Immature natural killer cell (primary cell): Measurements from ENCODE around the gene CHMP5. TPM values are rescaled to one million over a fixed set of nuclear protein-coding genes. Genes with fewer than 3 reads are reported as not detected.

Experiments
- DNase-seq, 3 donors: peaks; one replicate each; pipeline ENCODE4 v3.0.0; 2022; ENCODE audit warnings: mixed read lengths in 1 of 3
- H3K27ac Mint-ChIP-seq, 6 donors: one replicate each; pipeline ENCODE4 v1.8.0; 2020; ENCODE audit warnings: mixed read lengths in 6 of 6, mild to moderate bottlenecking in 5 of 6, inconsistent platforms in 4 of 6, moderate library complexity in 3 of 6
- H3K27me3 Mint-ChIP-seq, 3 donors: one replicate each; pipeline ENCODE4 v1.8.0; 2020 to 2021; ENCODE audit warnings: low read depth in 3 of 3, mild to moderate bottlenecking in 3 of 3, mixed read lengths in 3 of 3, moderate library complexity in 3 of 3, inconsistent platforms in 1 of 3
- H3K36me3 Mint-ChIP-seq, 3 donors: one replicate each; pipeline ENCODE4 v1.8.0; 2020; ENCODE audit warnings: mixed read lengths in 3 of 3, inconsistent platforms in 2 of 3, mild to moderate bottlenecking in 2 of 3
- H3K4me1 Mint-ChIP-seq, 2 donors: one replicate each; pipeline ENCODE4 v1.8.0; 2020; ENCODE audit warnings: inconsistent platforms in 2 of 2, mild to moderate bottlenecking in 2 of 2, mixed read lengths in 2 of 2, moderate library complexity in 1 of 2
- H3K4me3 Mint-ChIP-seq, 5 donors: one replicate each; pipeline ENCODE4 v1.8.0; 2020; ENCODE audit warnings: mild to moderate bottlenecking in 5 of 5, mixed read lengths in 5 of 5, inconsistent platforms in 3 of 5, moderate library complexity in 3 of 5
- H3K9me3 Mint-ChIP-seq, 6 donors: one replicate each; pipeline ENCODE4 v1.8.0; 2020; ENCODE audit warnings: mild to moderate bottlenecking in 6 of 6, mixed read lengths in 6 of 6, inconsistent platforms in 4 of 6, moderate library complexity in 3 of 6
- polyA plus RNA-seq, 3 donors: library from polyadenylated mRNA; unstranded; fragments of 300-500 nt; fragmentation: Illumina TruSeq; gene quantifications; one replicate each; pipeline ENCODE4 v1.2.3, GENCODE V29; 2021

Gene CHMP5
- polyA plus RNA-seq, 3 donors from 2014 or later: 44.0 to 66.2 (median 57.6) TPM

DNA sequence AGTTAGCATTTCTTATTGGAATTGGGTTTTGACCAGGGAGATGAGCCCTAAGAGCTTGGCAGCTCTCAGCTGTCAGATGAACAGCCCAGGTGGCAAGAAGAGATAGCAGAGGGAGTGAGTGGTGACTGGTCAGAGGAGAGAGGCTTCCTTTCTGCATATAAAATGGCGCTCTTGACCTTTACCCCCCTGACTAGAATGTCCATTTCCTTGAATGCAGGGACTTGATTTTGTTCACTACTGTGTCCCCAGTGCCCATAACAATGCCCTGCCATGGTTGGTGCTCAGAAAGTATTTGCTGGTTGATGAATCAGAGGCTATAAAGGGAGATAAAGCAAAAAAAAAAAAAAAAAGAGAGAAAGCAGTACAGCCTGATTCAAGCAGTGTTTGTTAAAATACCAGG lies 7.2 kb downstream of the CHMP5 start:
- Mint-ChIP-seq H3K27me3 (no peaks in the 10 kb centered on the region), H3K9me3 (no peaks in the 10 kb centered on the region), H3K4me1 (peaks cover 2 to 32% of the 10 kb centered on the region in 2 donors), H3K36me3 (peaks cover 21 to 46% (median 24%) of the 10 kb centered on the region in 3 donors), H3K4me3 (no peak overlapping the region), H3K27ac (no peak overlapping the region)
- no peak for DNase-seq

DNA sequence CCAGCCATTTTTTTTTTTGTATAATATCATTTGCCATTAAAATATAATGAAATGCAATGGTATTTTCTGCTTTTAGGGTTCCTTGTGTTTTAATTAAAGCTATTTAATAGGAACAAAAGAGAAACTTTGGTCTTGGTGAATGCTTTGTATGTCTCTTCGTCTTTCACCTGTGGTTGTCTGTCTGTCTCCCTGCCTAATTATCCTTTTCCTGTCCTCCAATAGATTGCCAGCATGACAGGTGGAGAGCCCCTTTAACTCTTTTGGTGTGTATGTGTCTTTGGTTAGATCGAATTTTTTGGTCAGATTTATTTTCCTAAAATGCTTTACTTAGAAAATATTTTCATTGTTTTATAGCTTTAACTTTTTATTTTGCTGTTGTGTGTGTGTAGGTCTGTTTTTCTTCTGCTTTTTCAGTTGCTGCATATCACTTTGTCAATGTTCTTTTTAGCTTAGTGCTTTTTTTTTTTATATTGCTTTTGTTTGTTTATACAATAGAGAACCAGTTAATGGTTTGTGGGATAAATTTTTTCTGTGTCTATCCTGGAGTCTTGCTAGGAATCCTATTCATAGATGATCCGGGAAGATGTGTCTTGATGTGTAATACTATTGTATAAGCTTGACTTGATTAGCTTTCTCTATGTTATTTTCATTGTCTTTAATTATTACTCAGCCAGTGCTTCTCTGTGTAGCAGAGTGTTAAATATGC lies 8.6 kb downstream of the CHMP5 start:
- H3K4me3 Mint-ChIP-seq: no peak overlapping the region
- H3K4me1 Mint-ChIP-seq: peaks cover 0 to 18% of the 10 kb centered on the region in 2 donors
- H3K9me3 Mint-ChIP-seq: no peaks in the 10 kb centered on the region
- H3K36me3 Mint-ChIP-seq: peaks cover 25 to 55% (median 37%) of the 10 kb centered on the region in 3 donors
- H3K27me3 Mint-ChIP-seq: no peaks in the 10 kb centered on the region
- DNase-seq: no peak
- H3K27ac Mint-ChIP-seq: peak overlapping the region in 3 of 6 donors; percentile 17 to 64 (median 18)

DNA sequence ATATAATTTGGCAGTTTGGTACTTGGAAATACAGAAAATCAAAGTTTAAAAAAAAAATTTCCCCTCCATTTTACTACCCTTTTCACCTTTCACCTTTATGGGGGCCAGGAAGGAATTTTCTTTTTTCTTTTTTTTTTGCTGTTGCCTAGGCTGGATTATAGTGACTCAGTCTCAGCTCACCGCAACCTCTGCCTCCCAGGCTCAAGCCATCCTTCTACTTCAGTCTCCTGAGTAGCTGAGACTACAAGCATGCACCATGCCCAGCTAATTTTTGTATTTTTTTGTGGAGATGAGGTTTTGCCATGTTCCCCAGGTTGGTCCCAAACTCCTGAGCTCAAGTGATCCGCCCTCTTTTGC lies 9.1 kb downstream of the CHMP5 start:
- DNase-seq: no peak
- H3K4me3 Mint-ChIP-seq: no peak overlapping the region
- peaks cover 0 to 18% of the 10 kb centered on the region in 2 donors for H3K4me1 Mint-ChIP-seq
- H3K27me3 Mint-ChIP-seq: no peaks in the 10 kb centered on the region
- H3K36me3 Mint-ChIP-seq: peaks cover 25 to 58% (median 40%) of the 10 kb centered on the region in 3 donors
- no peaks in the 10 kb centered on the region for H3K9me3 Mint-ChIP-seq
- H3K27ac Mint-ChIP-seq: peak overlapping the region in 1 of 6 donors; percentile 18

DNA sequence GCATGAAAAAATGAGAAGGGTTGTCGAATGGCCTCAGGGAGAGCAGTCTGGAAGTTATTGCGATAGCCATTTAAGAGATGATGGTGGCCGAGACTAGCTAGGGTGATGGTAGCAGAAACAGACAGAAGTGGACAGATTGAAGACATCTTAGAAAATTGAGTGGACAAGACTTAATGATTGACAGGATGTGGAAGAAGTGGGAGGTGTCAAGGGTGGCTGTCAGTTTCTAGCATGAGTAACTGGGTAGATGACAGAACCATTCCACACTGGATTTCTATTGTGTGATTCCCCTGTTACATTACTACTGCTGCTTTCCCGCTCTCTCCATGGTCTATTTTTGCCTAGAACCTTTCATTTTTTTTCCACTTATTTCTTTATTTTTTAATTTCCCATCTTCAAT lies 12.6 kb downstream of the CHMP5 start:
- Mint-ChIP-seq H3K27ac (peak overlapping the region in 2 of 6 donors; percentile 4 to 25), H3K27me3 (no peaks in the 10 kb centered on the region), H3K4me1 (peaks cover 0 to 9% of the 10 kb centered on the region in 2 donors), H3K9me3 (no peaks in the 10 kb centered on the region), H3K36me3 (peaks cover 24 to 68% (median 32%) of the 10 kb centered on the region in 3 donors), H3K4me3 (no peak overlapping the region)
- no peak for DNase-seq

DNA sequence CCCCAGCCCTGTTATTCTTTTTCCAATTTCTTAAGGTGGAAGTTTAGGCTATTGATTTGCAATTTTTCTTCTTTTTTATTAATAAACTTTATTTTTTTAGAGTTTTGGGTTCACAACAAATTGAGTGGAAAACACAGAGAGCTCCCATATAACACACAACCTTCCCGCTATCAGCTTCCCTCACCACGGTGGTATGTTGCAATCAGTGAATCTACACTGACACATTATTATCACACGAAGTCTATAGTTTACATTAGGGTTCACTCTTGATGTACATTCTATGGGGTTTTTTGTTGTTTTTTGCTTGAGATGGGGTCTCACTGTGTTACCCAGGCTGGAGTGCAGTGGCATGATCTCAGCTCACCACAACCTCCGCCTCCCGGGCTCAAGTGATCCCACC lies 20.7 kb downstream of the CHMP5 start:
- Mint-ChIP-seq H3K27ac (no peak overlapping the region), H3K27me3 (peaks cover 5 to 6% (median 6%) of the 10 kb centered on the region in 3 donors), H3K36me3 (peaks cover 3 to 29% (median 18%) of the 10 kb centered on the region in 3 donors), H3K4me1 (peaks cover 8 to 17% of the 10 kb centered on the region in 2 donors), H3K4me3 (no peak overlapping the region), H3K9me3 (no peaks in the 10 kb centered on the region)
- no peak for DNase-seq

DNA sequence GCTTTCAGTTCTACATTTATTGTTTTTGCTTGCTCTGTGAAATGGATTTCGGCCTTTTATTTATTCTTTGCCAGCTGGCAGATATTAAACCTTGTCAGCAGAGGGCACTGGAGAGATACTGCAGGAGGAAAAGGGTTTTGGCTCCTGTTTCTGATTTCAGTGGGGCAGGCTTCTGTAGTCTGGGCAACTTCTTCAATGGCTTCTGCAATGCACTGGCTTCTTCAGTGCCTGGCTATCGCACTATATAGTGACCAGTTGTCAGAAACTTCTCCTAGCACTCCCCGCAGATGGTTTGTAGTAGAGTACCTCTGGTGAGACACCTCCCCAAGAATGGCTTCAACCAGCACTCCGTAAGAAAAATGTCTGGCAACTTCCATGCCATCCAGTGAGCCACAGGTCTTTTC lies 22.2 kb downstream of the CHMP5 start:
- DNase-seq: peak; percentile 47 to 58 (median 53)
- Mint-ChIP-seq H3K36me3 (peaks cover 0 to 17% (median 13%) of the 10 kb centered on the region in 3 donors), H3K27me3 (peaks cover 9 to 12% (median 10%) of the 10 kb centered on the region in 3 donors), H3K9me3 (no peaks in the 10 kb centered on the region), H3K4me1 (peaks cover 23 to 32% of the 10 kb centered on the region in 2 donors), H3K27ac (peak overlapping the region; percentile 61 to 87 (median 76)), H3K4me3 (peak overlapping the region in 1 of 5 donors; percentile 39)

DNA sequence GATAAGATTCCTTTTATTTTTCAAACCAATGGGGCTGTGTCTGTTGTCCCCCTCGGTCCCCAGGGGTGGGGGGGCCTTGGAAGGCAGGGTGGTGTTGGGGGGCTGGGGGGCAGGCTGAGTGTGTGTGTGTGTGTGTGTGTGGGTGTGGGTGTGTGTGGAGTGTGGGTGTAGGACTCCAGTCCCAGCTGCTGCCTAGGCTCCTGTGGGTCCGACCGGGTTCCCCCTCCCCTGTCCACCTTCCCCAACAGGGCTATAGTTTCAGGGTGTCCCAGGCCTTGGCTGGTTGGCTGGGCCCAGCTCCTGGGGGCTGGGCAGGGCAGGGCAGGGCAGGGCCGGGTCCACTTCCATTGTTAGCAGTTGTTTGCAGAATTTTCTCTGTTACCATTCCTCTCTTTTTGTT lies 23.4 kb downstream of the CHMP5 start:
- DNase-seq: no peak
- Mint-ChIP-seq H3K36me3 (peaks cover 0 to 9% (median 1%) of the 10 kb centered on the region in 3 donors), H3K4me3 (peak overlapping the region in 1 of 5 donors; percentile 38), H3K4me1 (peaks cover 34 to 44% of the 10 kb centered on the region in 2 donors), H3K27me3 (peaks cover 11 to 14% (median 12%) of the 10 kb centered on the region in 3 donors), H3K27ac (peak overlapping the region in 4 of 6 donors; percentile 36 to 73 (median 46)), H3K9me3 (no peaks in the 10 kb centered on the region)

DNA sequence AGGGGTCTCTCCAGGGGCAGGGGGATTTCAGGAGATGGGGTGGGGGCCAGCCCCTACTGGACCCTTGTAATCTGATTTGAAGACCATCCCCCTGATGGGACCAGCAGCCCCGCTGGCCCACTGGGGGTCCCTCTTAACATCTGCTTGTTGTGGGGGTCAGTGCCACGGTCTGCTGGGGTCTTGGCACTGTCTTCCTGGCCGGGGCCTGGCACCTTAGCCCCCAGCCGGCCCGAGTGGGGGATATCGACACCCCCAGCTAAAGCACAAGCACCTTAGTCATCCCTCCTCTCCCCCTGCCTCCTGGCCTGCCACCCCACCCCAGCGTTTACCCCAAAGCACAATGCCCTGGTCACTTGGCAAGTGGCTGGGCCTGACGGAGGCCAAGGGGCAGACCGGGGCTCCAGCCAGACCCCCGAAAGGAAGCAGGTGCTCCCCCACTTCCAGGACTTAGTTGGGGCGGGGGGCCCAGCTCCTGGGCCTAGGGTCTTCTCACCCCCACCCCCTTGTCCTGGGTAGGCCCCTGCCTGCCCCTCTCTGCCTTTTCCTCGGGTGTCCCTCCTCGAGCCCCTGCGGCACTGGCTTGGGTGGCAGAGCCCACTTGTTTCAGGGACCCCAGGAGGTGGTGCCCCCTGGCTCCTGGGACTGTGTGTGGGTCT lies 24.1 kb downstream of the CHMP5 start:
- no peak for DNase-seq
- no peaks in the 10 kb centered on the region for H3K9me3 Mint-ChIP-seq
- peak overlapping the region in 5 of 6 donors; percentile 36 to 100 (median 46) for H3K27ac Mint-ChIP-seq
- no peak overlapping the region for H3K4me3 Mint-ChIP-seq
- H3K36me3 Mint-ChIP-seq: peaks cover 0 to 4% (median 0%) of the 10 kb centered on the region in 3 donors
- H3K27me3 Mint-ChIP-seq: peaks cover 11 to 14% (median 12%) of the 10 kb centered on the region in 3 donors
- H3K4me1 Mint-ChIP-seq: peaks cover 38 to 51% of the 10 kb centered on the region in 2 donors

DNA sequence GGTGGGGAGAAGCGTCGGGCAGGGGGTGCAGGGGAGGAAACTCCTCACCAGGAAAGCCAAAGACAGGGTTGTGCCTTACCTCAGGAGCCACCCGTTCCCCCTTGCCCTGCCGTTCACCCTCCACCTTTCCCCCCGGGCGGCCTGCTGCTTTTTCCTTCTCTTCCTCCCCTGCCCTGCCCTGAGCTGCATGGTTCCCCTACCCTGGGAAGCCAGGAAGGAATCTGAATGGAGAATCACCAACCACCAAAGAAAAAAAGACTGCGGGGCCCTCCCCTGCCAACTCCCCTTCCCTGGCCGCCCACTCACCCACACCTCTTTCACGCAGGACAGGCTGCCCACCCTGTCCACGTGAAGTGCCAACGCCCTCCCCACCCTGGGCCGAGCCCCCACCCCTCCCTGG lies 24.6 kb downstream of the CHMP5 start:
- Mint-ChIP-seq H3K27me3 (peaks cover 11 to 14% (median 12%) of the 10 kb centered on the region in 3 donors), H3K36me3 (peaks cover 0 to 6% (median 1%) of the 10 kb centered on the region in 3 donors), H3K9me3 (no peaks in the 10 kb centered on the region), H3K4me1 (peaks cover 41 to 57% of the 10 kb centered on the region in 2 donors), H3K4me3 (peak overlapping the region; percentile 93 to 99 (median 95)), H3K27ac (peak overlapping the region; percentile 97 to 100 (median 99))
- DNase-seq: peak in 1 of 3 donors; percentile 4

DNA sequence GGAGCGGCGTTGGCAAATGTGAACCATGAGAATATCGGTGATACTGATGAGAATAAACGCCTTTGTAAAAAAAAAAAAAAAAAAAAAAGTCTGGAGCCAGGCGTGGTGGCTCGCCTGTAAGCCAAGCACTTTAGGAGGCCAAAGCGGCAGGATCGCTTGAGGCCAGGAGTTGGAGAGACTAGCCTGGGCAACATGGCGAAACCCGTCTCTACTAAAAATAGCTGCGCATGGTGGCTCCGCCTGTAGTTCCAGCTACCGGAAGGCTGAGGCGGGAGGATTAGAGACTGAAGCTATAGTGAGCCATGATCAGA lies 25.0 kb downstream of the CHMP5 start:
- H3K27me3 Mint-ChIP-seq: peaks cover 11 to 14% (median 12%) of the 10 kb centered on the region in 3 donors
- DNase-seq: no peak
- H3K9me3 Mint-ChIP-seq: no peaks in the 10 kb centered on the region
- peaks cover 0 to 10% (median 5%) of the 10 kb centered on the region in 3 donors for H3K36me3 Mint-ChIP-seq
- H3K4me1 Mint-ChIP-seq: peaks cover 45 to 60% of the 10 kb centered on the region in 2 donors
- H3K4me3 Mint-ChIP-seq: peak overlapping the region; percentile 93 to 99 (median 95)
- H3K27ac Mint-ChIP-seq: peak overlapping the region; percentile 97 to 100 (median 99)

DNA sequence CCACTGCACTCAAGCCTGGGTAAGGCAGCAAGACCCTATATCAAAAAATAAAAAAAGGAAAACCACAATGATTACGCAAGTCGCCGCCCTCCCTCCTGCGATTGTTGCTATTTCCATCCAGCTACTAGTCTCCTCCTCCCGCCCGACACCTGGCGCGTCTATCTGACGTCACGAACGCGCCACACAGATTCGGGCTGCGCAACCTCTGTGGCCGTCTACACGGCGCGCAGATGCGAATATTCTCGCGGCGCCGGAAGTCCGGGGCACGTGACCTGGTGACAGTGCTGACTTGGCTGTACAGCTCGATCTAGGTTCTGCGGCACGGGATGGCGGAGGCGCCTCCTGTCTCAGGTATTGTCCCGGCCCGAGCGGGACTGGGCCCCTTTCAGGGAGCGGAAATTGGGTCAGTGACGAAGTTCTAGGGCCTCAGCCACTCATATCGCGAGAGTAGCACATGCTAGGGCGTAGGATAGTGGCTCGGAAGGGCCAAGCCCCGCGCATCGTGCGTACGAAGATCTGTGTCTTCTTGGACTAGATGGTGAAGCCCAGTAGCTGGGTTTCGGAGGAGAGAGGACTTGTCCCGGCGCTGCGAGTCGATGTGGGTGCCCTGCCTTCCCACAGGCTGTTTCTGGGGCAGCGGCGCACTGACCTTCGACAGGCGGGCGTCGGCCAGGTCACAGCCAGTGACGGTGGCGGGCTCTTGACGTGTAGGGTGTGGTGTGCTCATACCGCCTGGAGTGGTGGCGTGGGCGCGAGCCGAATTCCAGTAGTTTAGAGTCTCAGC lies 25.6 kb downstream of the CHMP5 start, which contains the start of gene NFX1:
Gene NFX1, plus strand, starts transcription at position 270 of the 784 bp plus-strand sequence. Its CDS starts 57 bp downstream, at position 327.
- no peaks in the 10 kb centered on the region for H3K9me3 Mint-ChIP-seq
- peaks cover 11 to 14% (median 12%) of the 10 kb centered on the region in 3 donors for H3K27me3 Mint-ChIP-seq
- peak within 1 kb of the TSS; percentile 97 to 100 (median 99) for H3K27ac Mint-ChIP-seq
- H3K36me3 Mint-ChIP-seq: peaks cover 0 to 10% (median 7%) of the 10 kb centered on the region in 3 donors
- DNase-seq: peak; percentile 99
- peaks cover 47 to 62% of the 10 kb centered on the region in 2 donors for H3K4me1 Mint-ChIP-seq
- peak within 1 kb of the TSS; percentile 93 to 99 (median 95) for H3K4me3 Mint-ChIP-seq

DNA sequence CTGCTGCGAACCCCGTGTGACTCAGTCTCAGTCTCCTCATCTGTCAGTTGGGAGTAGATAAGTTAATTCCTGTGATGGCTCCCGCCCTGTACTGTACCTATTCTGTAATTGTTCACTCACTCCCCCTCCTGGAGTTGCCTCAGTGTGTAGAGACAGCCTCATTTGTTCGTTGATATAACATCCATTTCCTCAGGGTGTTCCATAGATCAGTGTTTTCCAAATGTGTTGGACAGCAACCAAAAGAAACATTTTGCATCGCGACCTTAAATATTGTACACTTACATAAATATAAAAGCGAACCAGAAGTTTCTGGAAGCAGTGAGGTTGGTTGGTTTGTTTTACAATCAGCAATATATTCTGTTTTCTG lies 26.2 kb downstream of the CHMP5 start:
- no peak for DNase-seq
- Mint-ChIP-seq H3K27me3 (peaks cover 11 to 14% (median 12%) of the 10 kb centered on the region in 3 donors), H3K4me3 (peak overlapping the region; percentile 93 to 99 (median 95)), H3K36me3 (peaks cover under 1 to 13% (median 8%) of the 10 kb centered on the region in 3 donors), H3K4me1 (peaks cover 49 to 68% of the 10 kb centered on the region in 2 donors), H3K9me3 (no peaks in the 10 kb centered on the region), H3K27ac (peak overlapping the region; percentile 97 to 100 (median 99))

DNA sequence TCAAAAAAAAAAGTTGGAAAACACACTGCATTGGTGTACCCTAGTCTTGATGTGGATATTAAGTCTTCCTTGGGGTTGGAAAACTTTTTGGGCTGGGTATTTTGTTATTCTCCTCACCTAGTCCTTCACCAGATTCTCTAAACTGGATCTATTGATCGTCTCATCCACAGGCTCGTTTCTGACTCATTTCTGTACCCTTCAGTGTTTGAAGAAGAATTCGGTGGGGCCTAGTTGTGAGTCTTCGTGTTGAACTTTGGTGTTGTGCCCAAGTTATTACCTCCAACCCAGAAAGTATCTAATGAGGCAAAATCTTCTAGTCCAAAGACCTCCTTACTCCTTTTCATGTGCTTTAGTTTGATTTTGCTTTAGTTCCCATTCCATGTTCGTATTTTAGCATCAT lies 27.1 kb downstream of the CHMP5 start:
- H3K4me3 Mint-ChIP-seq: peak overlapping the region; percentile 43 to 96 (median 64)
- H3K36me3 Mint-ChIP-seq: peaks cover 6 to 17% (median 11%) of the 10 kb centered on the region in 3 donors
- peak overlapping the region; percentile 97 to 100 (median 99) for H3K27ac Mint-ChIP-seq
- H3K9me3 Mint-ChIP-seq: no peaks in the 10 kb centered on the region
- no peak for DNase-seq
- peaks cover 11 to 14% (median 12%) of the 10 kb centered on the region in 3 donors for H3K27me3 Mint-ChIP-seq
- peaks cover 56 to 74% of the 10 kb centered on the region in 2 donors for H3K4me1 Mint-ChIP-seq
